Esophagus muscularis mucosa (tissue), 3 donors: ENCODE results near the gene ANO4.
"Not testable (repeated sequence)": the region's sequence is repeated elsewhere in the genome, so short reads cannot be mapped to it uniquely, and the experiment has no call there.

Experiments used
- CTCF ChIP-seq, 3 experiments: fragments of 200-600 bp in 2 of 3; fragments of 450-650 bp in 1 of 3; sonication (generic) in 2 of 3; IDR thresholded peaks; one replicate each; pipeline ENCODE4 v1.5.1; 2017 to 2019; ENCODE audit warnings: antibody characterized with exemption in 3 of 3, mild to moderate bottlenecking in 2 of 3, moderate library complexity in 1 of 3
- POLR2A ChIP-seq: fragments of 450-650 bp; IDR thresholded peaks from one replicate; pipeline ENCODE4 v1.6.1; 2017; ENCODE audit warnings: antibody characterized with exemption, moderate library complexity, mild to moderate bottlenecking, low read depth
- POLR2AphosphoS5 ChIP-seq, 2 donors: sonication (generic); formaldehyde crosslinking; IDR thresholded peaks; one replicate each; pipeline ENCODE4 v1.6.1; 2017; ENCODE audit warnings: antibody characterized with exemption in 2 of 2

- TF ChIP-seq POLR2AphosphoS5 (IDR thresholded peaks at IDR 0.05); CTCF (IDR thresholded peaks at IDR 0.05); POLR2A: not testable (repeated sequence)
Measured at GRCh38 chr12:100989509-100989908, 194.9 kb downstream of the ANO4 start.
